ENCODE data around the gene RAD23A. TPM values are rescaled to one million over a fixed set of nuclear protein-coding genes. Genes with fewer than 3 reads are reported as not detected.

The RAD23A gene
- total and polyA plus RNA-seq, 2 donors (not counting 3 experiments of a cell fraction or from before 2014, with no cell fraction given) = 66.9 to 102 TPM

DNA sequence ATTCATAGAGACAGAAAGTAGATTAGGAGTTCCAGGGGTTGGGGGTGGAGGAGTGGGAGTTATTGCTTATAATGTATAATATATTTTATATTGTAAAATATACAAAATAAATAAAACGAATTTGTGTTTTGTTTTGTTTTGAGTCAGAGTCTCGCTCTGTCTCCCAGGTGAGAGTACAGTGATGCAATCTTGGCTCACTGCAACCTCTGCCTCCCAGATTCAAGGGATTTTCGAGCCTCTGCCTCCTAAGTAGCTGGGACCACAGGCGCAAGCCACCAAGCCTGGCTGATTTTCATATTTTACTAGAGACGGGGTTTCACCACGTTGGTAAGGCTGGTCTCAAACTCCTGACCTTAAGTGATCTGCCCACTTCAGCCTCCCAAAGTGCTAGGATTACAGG is 13.8 kb downstream of the RAD23A start:
- peaks cover 0 to 2% of the 10 kb centered on the region in 2 experiments for H3K36me3 ChIP-seq (ENCODE audit: control insufficient read depth in 2 of 2, extremely low read depth in 1 of 2, insufficient read depth in 2 of 2, low read length in 2 of 2)
- intact Hi-C loops (cut with micrococcal nuclease) (no loop called here), dilution Hi-C loops (cut with MboI; ENCODE audit: extremely low pct_ligation_motif_present, low sequenced_read_pairs) (no loop called here)
- no TSS peak for BruUV-seq (replicated peaks)
- no peaks in the 10 kb centered on the region for H3K9me1 ChIP-seq (replicated peaks; ENCODE audit: control insufficient read depth, extremely low read depth, insufficient read depth, low read length)
- no peak overlapping the region for H3K4me3 ChIP-seq (replicated peaks in 1 of 3; ENCODE audit: insufficient read depth in 1 of 3, low read depth in 1 of 3, low read length in 3 of 3)
- H3K4me2 ChIP-seq (ENCODE audit: insufficient read depth, low read length) = no peak overlapping the region
- FAIRE-seq = no peak
- H3K4me1 ChIP-seq (ENCODE audit: control insufficient read depth, extremely low read depth, insufficient read depth, low read length) = peaks cover 15% of the 10 kb centered on the region
- H3K27ac ChIP-seq (ENCODE audit: insufficient read depth, low read depth, low read length) = no peak overlapping the region
- H3K9me3 ChIP-seq (replicated peaks; ENCODE audit: control insufficient read depth, insufficient read depth, low read length) = no peaks in the 10 kb centered on the region
- ChIA-PET POLR2A (no interaction called here), CTCF (interaction anchor here (1.6 kb wide), 1 partner anchor 18 kb away, joined by 6 read pairs; no protein-coding TSS in a partner anchor)
- peaks cover 30% of the 10 kb centered on the region for H3K79me2 ChIP-seq (ENCODE audit: control insufficient read depth, insufficient read depth, low read length)
- H3K27me3 ChIP-seq (ENCODE audit: control insufficient read depth in 2 of 2, insufficient read depth in 2 of 2, low read length in 2 of 2) = no peaks in the 10 kb centered on the region
- TF ChIP-seq CTCF (IDR thresholded peaks at IDR 0.05; ENCODE audit: extremely low read depth in 1 of 2, insufficient read depth in 1 of 2, low read depth in 1 of 2, low read length in 2 of 2) (no peak), POLR2AphosphoS5 (IDR thresholded peaks at IDR 0.05; ENCODE audit: insufficient read depth, low read depth, low read length) (no peak), MYC (IDR thresholded peaks at IDR 0.05; ENCODE audit: low read depth, low read length) (no peak), GATA2 (IDR thresholded peaks at IDR 0.05; ENCODE audit: insufficient read depth, insufficient read length, low read depth, low read length) (no peak)
- TF ChIP-seq, protein P1, sequence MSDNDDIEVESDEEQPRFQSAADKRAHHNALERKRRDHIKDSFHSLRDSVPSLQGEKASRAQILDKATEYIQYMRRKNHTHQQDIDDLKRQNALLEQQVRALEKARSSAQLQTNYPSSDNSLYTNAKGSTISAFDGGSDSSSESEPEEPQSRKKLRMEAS (IDR thresholded peaks at IDR 0.05; ENCODE audit: insufficient read depth, insufficient read length) = no peak
- H2AFZ ChIP-seq (ENCODE audit: low read depth, low read length) = no peak overlapping the region
- H4K20me1 ChIP-seq (replicated peaks; ENCODE audit: control insufficient read depth, extremely low read depth, insufficient read depth, low read length) = no peaks in the 10 kb centered on the region
- no peak for DNase-seq (ENCODE audit: low read depth, low spot score)
- no peak overlapping the region for H3K9ac ChIP-seq (replicated peaks; ENCODE audit: extremely low read depth, insufficient read depth, low read length)
